Pancreas (tissue), 10 donors: ENCODE data around the gene SHC2. TPM values are rescaled to one million over a fixed set of nuclear protein-coding genes. Genes with fewer than 3 reads are reported as not detected.
A peak's percentile ranks its signal among the peaks of the same experiment; 100 is the strongest.

Experiments
- ATAC-seq, 4 donors: fragments of 200-7000 bp; cut with Tn5 transposase; one replicate each; pipeline versions ENCODE4 v1.8.0 to v1.9.1; 2020; ENCODE audit warnings: mild to moderate bottlenecking in 4 of 4, moderate library complexity in 4 of 4
- DNase-seq, 6 donors: peaks; one replicate each; pipeline ENCODE4 v3.0.0-alpha.2; 2020
- FAIRE-seq: peaks from 2 replicates; lab custom pipeline; 2012; peaks lifted over from hg19 to GRCh38; lab: Jason Lieb, UNC
- H3K27ac ChIP-seq, 4 donors: fragments of 200-600 bp; sonication (generic); 1 replicate in 3 of 4; 2 replicates in 1 of 4; pipeline versions ENCODE4 v1.5.0 to v1.8.0; 2020
- H3K27me3 ChIP-seq, 4 donors: fragments of 200-600 bp; one replicate each; pipeline ENCODE4 v1.8.0; 2021
- H3K36me3 ChIP-seq, 3 donors: fragments of 200-600 bp; sonication (generic) in 1 of 3; one replicate each; pipeline versions ENCODE4 v1.5.0 to v1.8.0; 2020 to 2021
- H3K4me1 ChIP-seq, 3 donors: fragments of 200-600 bp; one replicate each; pipeline ENCODE4 v1.8.0; 2021
- H3K4me3 ChIP-seq, 4 donors: fragments of 200-600 bp; sonication (generic) in 2 of 4; one replicate each; pipeline versions ENCODE4 v1.5.0 to v1.8.0; 2020 to 2021
- H3K9me3 ChIP-seq, 4 donors: fragments of 200-600 bp; one replicate each; pipeline ENCODE4 v1.8.0; 2021
- CTCF ChIP-seq, 4 donors: fragments of 200-600 bp; sonication (generic) in 3 of 4; IDR thresholded peaks; one replicate each; pipeline versions ENCODE4 v1.5.0 to v1.8.0; 2021; ENCODE audit warnings: antibody characterized with exemption in 4 of 4
- WGBS, 2 donors: extraction: QIAGEN DNeasy Blood & Tissue Kit; methylation state at CpG; one replicate each; pipeline ENCODE4 v1.1.7; 2013; 5-methylcytosine and 5-hydroxymethylcytosine counted together
- intact Hi-C, 3 donors: fragments of 100-400 bp; cut with DNase I; formaldehyde crosslinking; loops; one replicate each; pipeline versions ENCODE4 v1.11.1 to v1.14.2; 2022
- polyA plus RNA-seq, 2 donors: library from polyadenylated mRNA; stranded (reverse); fragments of 200-250 nt; gene quantifications; one replicate each; pipeline ENCODE4 v1.2.3, GENCODE V29; 2013
- total RNA-seq, 6 donors: library from RNA; stranded (reverse); fragmentation: NEBNext Ultra II Directional in 4 of 6; extraction: Animal tissue kit (Norgen Biotek cat#: 25700) in 4 of 6; gene quantifications; one replicate each; pipeline versions ENCODE4 v1.2.1 to v1.2.4, GENCODE V29; 2021 to 2023
- donor health status: healthy with polysubstance abuse.
- donor health status: DM: no; HTN: no; CAD: no; lungs with moderate emphysema.
- donor health status: DM: no; HTN: no; CAD: no.
- donor health status: control.
- donor health status: control.
- donor health status: Bipolar disorder and iron deficiency.
- donor health status: DM: yes; HTN: yes; CAD: no.
- donor health status: DM: no; HTN: no; CAD: no.
- donor health status: DM: no; HTN: no; CAD: no.
- donor health status: DM: yes; HTN: yes; CAD: no.

The SHC2 gene
- 100 to 1,000 TPM in 3 of 6 donors, 10 to 100 TPM in 3; 76.2 to 130 (median 99.9) TPM for total RNA-seq
- 100 to 1,000 TPM; 257 to 382 TPM for polyA plus RNA-seq

- H3K9me3 ChIP-seq: no peaks in the 10 kb centered on the region
- intact Hi-C loops: no loop called here
- H3K36me3 ChIP-seq: no peaks in the 10 kb centered on the region
- ATAC-seq (peak; percentile 53 to 71 (median 66)), DNase-seq (peak; percentile 56 to 87 (median 76)), FAIRE-seq (no peak)
- no peaks in the 10 kb centered on the region for H3K27me3 ChIP-seq
- WGBS, 2 donors: 1% methylated on average over 37 to 82 of the region's 85 CpGs
- H3K4me3 ChIP-seq: peak within 1 kb of the TSS; percentile 62 to 90 (median 74)
- no peak for TF ChIP-seq CTCF (IDR thresholded peaks at IDR 0.05)
- peak within 1 kb of the TSS; percentile 89 to 96 (median 93) for H3K27ac ChIP-seq
- H3K4me1 ChIP-seq: no peaks in the 10 kb centered on the region
Observed at GRCh38 chr19:460877-461720, at the start of gene SHC2. Gene SHC2 (minus strand): TSS chr19:461033. CDS start chr19:460996, 37 bp downstream.

GRCh38 chr19:508204-509150 lies 47.6 kb upstream of the SHC2 start:
- 52 to 56% methylated on average over 32 of the region's 32 CpGs for WGBS, 2 donors
- Histone ChIP-seq H3K4me3 (peak overlapping the region; percentile 71 to 100 (median 98)), H3K27ac (no peak overlapping the region), H3K4me1 (peaks cover 4 to 9% (median 4%) of the 10 kb centered on the region in 3 donors), H3K36me3 (no peaks in the 10 kb centered on the region), H3K9me3 (no peaks in the 10 kb centered on the region), H3K27me3 (no peaks in the 10 kb centered on the region)
- no peak for TF ChIP-seq CTCF (IDR thresholded peaks at IDR 0.05)
- FAIRE-seq (no peak), DNase-seq (peak in 3 of 6 donors; percentile 29 to 67 (median 50)), ATAC-seq (no peak)
- intact Hi-C loops: no loop called here

- intact Hi-C loops: no loop called here
- peak; percentile 59 to 97 (median 78) for DNase-seq
- ATAC-seq: peak; percentile 86 to 90 (median 88)
- no peaks in the 10 kb centered on the region for H3K36me3 ChIP-seq
- TF ChIP-seq CTCF (IDR thresholded peaks at IDR 0.05): no peak
- no peak for FAIRE-seq
- WGBS, 2 donors: 0 to 1% methylated on average over 72 to 81 of the region's 81 CpGs
- H3K4me1 ChIP-seq: peaks cover 4 to 9% (median 4%) of the 10 kb centered on the region in 3 donors
- no peaks in the 10 kb centered on the region for H3K9me3 ChIP-seq
- H3K4me3 ChIP-seq: peak within 1 kb of the TSS; percentile 71 to 100 (median 98)
- peak within 1 kb of the TSS; percentile 78 to 93 (median 86) for H3K27ac ChIP-seq
- H3K27me3 ChIP-seq: no peaks in the 10 kb centered on the region
Observed at GRCh38 chr19:507286-508203, 46.7 kb upstream of the SHC2 start, which contains the start of gene TPGS1. Gene TPGS1 (plus strand): TSS chr19:507497. CDS start chr19:507507, 10 bp downstream.
